BLaER1 treated with 17β-estradiol and CSF1 and Interleukin-3, amounts not matched to agents 10 nM and 100 nM (cell line): Measurements from ENCODE around the gene SOCS3.
"Not testable (repeated sequence)": the region's sequence is repeated elsewhere in the genome, so short reads cannot be mapped to it uniquely, and the experiment has no call there.

ENCODE experiments used
- H3K27ac ChIP-seq, 11 experiments: shearing (Covaris generic); formaldehyde crosslinking; 2 replicates each; pipeline ENCODE4 v1.8.1; 2022
- H3K27me3 ChIP-seq, 11 experiments: shearing (Covaris generic); formaldehyde crosslinking; 2 replicates each; pipeline ENCODE4 v1.8.1; 2022
- H3K36me3 ChIP-seq, 11 experiments: shearing (Covaris generic); formaldehyde crosslinking; 2 replicates each; pipeline ENCODE4 v1.8.1; 2022
- H3K4me1 ChIP-seq, 10 experiments: shearing (Covaris generic); formaldehyde crosslinking; 2 replicates each; pipeline ENCODE4 v1.8.1; 2022
- H3K4me2 ChIP-seq, 11 experiments: shearing (Covaris generic); formaldehyde crosslinking; 2 replicates each; pipeline ENCODE4 v1.8.1; 2022
- H3K4me3 ChIP-seq, 10 experiments: shearing (Covaris generic); formaldehyde crosslinking; 2 replicates each; pipeline ENCODE4 v1.8.1; 2022
- H3K9ac ChIP-seq, 11 experiments: shearing (Covaris generic); formaldehyde crosslinking; 2 replicates each; pipeline ENCODE4 v1.8.1; 2022
- H3K9me3 ChIP-seq, 11 experiments: shearing (Covaris generic); formaldehyde crosslinking; replicated peaks in 1 of 11; 2 replicates each; pipeline ENCODE4 v1.8.1; 2022
- H4K20me1 ChIP-seq, 11 experiments: shearing (Covaris generic); formaldehyde crosslinking; 2 replicates each; pipeline ENCODE4 v1.8.1; 2022
- Cebpa-rat ChIP-seq, 11 experiments: shearing (Covaris generic); IDR thresholded peaks; 2 replicates each; pipeline ENCODE4 v1.8.1; 2022

SOCS3 gene

DNA sequence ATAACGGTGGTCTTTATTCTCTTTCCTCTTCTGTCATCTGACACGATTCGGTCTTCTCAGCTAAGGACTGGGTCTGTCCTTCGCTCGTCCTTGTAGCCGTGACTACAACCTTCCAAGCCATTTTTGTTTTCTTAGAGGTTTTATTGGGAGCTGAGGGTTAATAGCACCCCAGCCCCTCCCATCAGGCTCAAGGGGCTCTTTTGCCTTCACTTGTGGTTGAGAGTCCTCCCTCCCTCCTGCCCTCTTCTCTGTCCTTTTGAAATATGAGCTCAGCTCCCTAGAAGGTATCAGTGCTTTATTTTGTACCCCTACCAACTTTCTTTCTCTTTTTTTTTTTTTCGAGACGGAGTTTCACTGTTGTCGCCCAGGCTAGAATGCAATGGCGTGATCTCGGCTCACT lies 24.7 kb downstream of the SOCS3 start:
- H3K36me3 ChIP-seq, result no peaks in the 10 kb centered on the region
- H3K4me2 ChIP-seq, result peak overlapping the region in 5 of 11 experiments; percentile 2 to 96 (median 64); a peak in 7 of 22 replicates
- TF ChIP-seq Cebpa-rat (IDR thresholded peaks at IDR 0.05), result no peak
- H3K9me3 ChIP-seq, result no peaks in the 10 kb centered on the region
- peak overlapping the region in 2 of 11 experiments; percentile 9 to 20; a peak in 3 of 22 replicates for H3K9ac ChIP-seq
- H4K20me1 ChIP-seq, result no peaks in the 10 kb centered on the region
- no peak overlapping the region for H3K4me3 ChIP-seq
- H3K4me1 ChIP-seq, result peaks cover 30 to 100% (median 72%) of the 10 kb centered on the region in 10 experiments
- H3K27ac ChIP-seq, result peak overlapping the region in 4 of 11 experiments; percentile 4 to 89 (median 30); a peak in 6 of 22 replicates
- H3K27me3 ChIP-seq, result peaks cover 0 to 8% (median 5%) of the 10 kb centered on the region in 11 experiments; a peak in 15 of 22 replicates

DNA sequence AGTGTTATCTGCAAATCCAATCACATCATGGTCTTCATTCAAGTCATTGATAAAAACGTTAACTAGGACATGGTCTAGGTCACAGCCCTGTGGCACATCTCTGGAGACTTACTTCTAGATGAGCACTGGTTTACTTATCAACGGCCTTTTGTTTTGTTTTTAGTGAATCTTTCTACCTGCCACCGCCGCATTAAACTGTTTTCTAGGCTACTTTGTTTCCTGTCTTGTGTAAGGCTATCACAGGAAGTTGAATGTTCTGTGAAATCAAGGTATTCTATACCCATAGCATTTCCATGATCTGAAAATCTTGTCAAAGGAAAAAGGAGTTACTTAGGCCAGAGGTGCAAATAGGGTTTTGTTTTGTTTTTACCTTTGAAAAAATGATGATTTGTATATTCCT lies 26.9 kb downstream of the SOCS3 start:
- TF ChIP-seq Cebpa-rat (IDR thresholded peaks at IDR 0.05), result no peak
- no peaks in the 10 kb centered on the region for H4K20me1 ChIP-seq
- no peaks in the 10 kb centered on the region for H3K27me3 ChIP-seq
- peak overlapping the region in 1 of 11 experiments; percentile 74; a peak in 3 of 22 replicates for H3K27ac ChIP-seq
- H3K4me2 ChIP-seq, result peak overlapping the region in 7 of 11 experiments; percentile 24 to 96 (median 52); a peak in 12 of 22 replicates
- H3K4me3 ChIP-seq, result no peak overlapping the region
- H3K4me1 ChIP-seq, result peaks cover 34 to 100% (median 78%) of the 10 kb centered on the region in 10 experiments
- no peaks in the 10 kb centered on the region for H3K36me3 ChIP-seq
- H3K9me3 ChIP-seq, result no peaks in the 10 kb centered on the region
- no peak overlapping the region for H3K9ac ChIP-seq

DNA sequence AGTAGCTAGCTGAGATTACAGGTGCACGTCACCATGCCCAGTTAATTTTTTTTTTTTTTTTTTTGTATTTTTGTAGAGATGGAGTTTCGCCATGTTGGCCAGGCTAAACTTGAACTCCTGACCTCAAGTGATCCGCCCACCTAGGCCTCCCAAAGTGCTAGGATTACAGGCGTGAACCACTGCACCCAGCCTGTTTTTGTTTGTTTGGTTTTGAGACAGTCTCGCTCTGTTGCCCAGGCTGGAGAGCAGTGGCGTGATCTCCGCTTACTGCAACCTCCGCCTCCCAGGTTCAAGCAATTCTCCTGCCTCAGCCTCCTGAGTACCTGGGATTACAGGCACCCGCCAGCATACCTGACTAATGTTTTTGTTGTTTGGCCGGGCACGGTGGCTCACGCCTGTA lies 28.5 kb downstream of the SOCS3 start:
- peak overlapping the region in 3 of 11 experiments; percentile 8 to 74 (median 36); a peak in 3 of 22 replicates for H3K27ac ChIP-seq
- H3K4me1 ChIP-seq, result peaks cover 24 to 96% (median 63%) of the 10 kb centered on the region in 10 experiments
- H3K4me2 ChIP-seq, result peak overlapping the region in 9 of 11 experiments; percentile 0 to 96 (median 84); a peak in 12 of 22 replicates
- not testable (repeated sequence) for H3K36me3 ChIP-seq, H3K9me3 ChIP-seq, H3K4me3 ChIP-seq, H4K20me1 ChIP-seq, H3K27me3 ChIP-seq
- 0 out of 22 replicates have a peak overlapping the region, but pooled peaks of 1 of the 11 experiments have one; percentile 22 for H3K9ac ChIP-seq

DNA sequence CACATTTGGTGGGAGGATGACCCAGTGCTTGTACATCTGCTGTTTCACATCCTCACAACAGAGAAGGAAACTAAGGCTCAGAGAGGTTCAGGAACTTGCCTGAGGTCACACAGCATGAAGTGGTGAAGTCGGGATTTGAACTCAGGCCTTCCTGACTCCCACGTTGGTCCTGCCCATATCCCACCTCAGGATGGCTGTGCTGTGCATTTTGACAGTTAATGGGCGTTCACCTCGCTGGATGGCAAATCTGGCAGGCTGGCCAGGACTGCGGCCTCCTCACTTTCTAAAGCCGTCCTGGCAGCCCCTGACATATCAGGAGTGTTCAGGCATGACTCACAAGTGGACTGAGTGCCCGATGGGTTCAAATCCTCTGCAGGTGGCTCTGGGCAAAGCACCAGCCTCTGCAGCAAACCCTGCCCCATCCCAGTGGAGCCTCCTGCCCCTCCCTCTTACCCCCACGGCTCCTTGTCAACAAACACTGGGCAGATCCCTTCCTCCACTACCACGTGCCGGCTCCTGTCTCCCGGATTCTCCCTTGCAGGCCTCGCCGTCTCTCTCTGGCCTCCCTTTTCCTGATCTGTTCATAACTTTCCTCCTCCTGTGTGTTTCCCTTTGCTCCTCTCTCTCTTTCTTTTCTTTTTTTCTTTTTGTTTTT lies 29.2 kb downstream of the SOCS3 start:
- Histone ChIP-seq H3K27me3 (no peaks in the 10 kb centered on the region), H3K9ac (peak overlapping the region in 2 of 11 experiments; percentile 22 to 26; a peak in 2 of 22 replicates), H3K27ac (peak overlapping the region in 3 of 11 experiments; percentile 8 to 74 (median 36); a peak in 4 of 22 replicates), H3K9me3 (no peaks in the 10 kb centered on the region), H4K20me1 (no peaks in the 10 kb centered on the region), H3K36me3 (no peaks in the 10 kb centered on the region), H3K4me3 (no peak overlapping the region), H3K4me2 (peak overlapping the region; percentile 32 to 96 (median 83); a peak in 14 of 22 replicates), H3K4me1 (peaks cover 28 to 96% (median 68%) of the 10 kb centered on the region in 10 experiments)
- no peak for TF ChIP-seq Cebpa-rat (IDR thresholded peaks at IDR 0.05)

DNA sequence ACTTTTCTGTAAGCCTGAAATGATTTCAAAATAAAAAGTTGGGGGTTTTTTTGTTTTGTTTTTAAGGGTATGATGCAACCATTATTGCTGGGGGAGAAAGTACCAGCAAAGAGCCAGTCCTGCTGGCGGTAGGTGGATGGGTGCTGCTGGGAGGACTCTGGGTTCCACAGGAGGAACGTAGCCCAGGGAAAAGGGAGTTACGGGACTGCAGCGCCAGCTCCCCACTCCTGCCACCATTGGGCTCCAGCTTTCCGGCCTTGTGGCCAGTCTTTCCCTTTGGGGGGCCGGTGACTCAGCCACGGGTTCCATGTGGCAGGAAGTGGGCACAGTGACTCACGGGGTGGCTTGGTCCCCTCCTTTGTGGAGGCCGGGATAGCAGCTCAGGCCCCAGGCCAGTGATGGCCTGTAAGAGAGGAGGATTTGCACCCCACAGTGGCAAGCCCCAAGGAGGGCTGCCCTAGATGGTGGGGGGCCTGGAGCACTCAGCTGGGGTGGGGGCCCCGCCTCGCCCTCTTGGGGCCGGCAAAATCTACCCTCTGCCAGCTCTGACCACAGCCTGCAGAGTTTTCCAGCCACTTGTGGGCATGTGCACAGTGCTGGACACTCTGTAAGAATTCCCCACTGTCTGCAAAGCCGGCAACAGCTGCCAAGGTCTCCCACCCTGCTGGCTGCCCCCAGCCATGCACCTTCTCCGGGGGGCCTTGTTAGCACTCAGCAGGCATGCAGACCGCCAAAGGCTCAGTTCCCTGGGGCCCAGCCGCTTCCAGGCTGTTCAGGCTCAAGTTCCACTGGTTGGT lies 30.4 kb downstream of the SOCS3 start:
- Histone ChIP-seq H4K20me1 (no peaks in the 10 kb centered on the region), H3K4me1 (peaks cover 40 to 96% (median 73%) of the 10 kb centered on the region in 10 experiments), H3K9ac (peak overlapping the region in 10 of 11 experiments; percentile 7 to 66 (median 44); a peak in 14 of 22 replicates), H3K27me3 (no peaks in the 10 kb centered on the region), H3K27ac (peak overlapping the region in 9 of 11 experiments; percentile 32 to 78 (median 59); a peak in 17 of 22 replicates), H3K4me3 (no peak overlapping the region; a peak in 1 of 20 replicates), H3K36me3 (no peaks in the 10 kb centered on the region), H3K9me3 (no peaks in the 10 kb centered on the region), H3K4me2 (peak overlapping the region; percentile 67 to 96 (median 84))
- TF ChIP-seq Cebpa-rat (IDR thresholded peaks at IDR 0.05), result peak in 6 of 11 experiments; percentile 16 to 46 (median 30); a peak in 5 of 22 replicates

DNA sequence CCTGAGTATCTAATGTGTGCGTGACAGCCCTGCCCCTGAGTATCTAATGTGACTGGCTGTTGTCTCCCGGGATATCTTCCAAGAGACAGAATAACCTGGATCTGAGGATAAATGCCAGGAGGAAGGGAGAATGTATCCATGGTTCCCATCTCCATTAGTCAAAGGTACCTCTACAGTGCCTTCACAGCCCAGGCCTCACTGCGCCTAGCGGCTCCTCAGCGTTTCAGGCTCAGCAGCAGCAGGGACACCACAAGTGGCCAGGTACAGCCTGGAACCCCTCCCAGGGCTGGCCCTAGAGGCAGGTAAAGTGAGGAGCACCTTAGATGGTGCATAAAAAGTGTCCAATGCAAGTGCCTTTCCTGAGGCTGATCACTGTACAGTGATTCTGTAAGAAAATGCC lies 32.0 kb downstream of the SOCS3 start:
- no peaks in the 10 kb centered on the region for H4K20me1 ChIP-seq
- H3K4me2 ChIP-seq, result peak overlapping the region in 5 of 11 experiments; percentile 84 to 96 (median 87); a peak in 10 of 22 replicates
- H3K27ac ChIP-seq, result peak overlapping the region in 4 of 11 experiments; percentile 59 to 78 (median 70); a peak in 9 of 22 replicates
- peaks cover 56 to 96% (median 82%) of the 10 kb centered on the region in 10 experiments for H3K4me1 ChIP-seq
- H3K9me3 ChIP-seq, result no peaks in the 10 kb centered on the region
- no peaks in the 10 kb centered on the region for H3K36me3 ChIP-seq
- H3K4me3 ChIP-seq, result no peak overlapping the region
- no peak for TF ChIP-seq Cebpa-rat (IDR thresholded peaks at IDR 0.05)
- H3K9ac ChIP-seq, result peak overlapping the region in 2 of 11 experiments; percentile 22 to 66; a peak in 2 of 22 replicates
- H3K27me3 ChIP-seq, result no peaks in the 10 kb centered on the region

DNA sequence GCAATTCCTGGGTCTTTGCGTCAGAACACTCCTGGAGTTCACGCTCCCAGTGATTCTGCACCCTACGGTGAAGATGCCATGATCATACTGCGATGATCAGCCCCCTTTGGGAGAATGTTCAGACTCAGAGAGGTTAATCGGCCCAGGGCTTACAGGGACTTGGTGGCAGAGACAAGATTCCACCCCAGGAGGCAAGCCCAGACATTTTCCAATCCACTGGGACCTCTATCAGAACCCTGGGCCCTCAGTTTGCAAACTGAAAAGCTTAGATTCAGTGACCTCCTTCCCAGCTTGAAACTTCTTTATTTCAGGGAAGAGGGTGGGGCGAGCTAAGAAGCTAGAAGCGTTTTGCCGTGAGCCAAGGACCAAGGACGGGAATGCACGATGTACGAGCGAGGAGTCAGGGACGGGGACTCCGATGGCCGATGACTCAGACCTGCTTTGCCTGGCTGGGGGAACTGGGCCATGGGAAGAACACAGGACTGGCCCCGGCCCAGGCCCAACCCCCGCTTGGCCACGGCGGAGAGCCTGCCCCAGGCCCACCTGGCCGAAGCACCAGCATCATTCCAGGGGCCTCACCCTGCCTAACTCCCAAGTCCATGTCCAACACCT lies 34.7 kb downstream of the SOCS3 start:
- H3K4me1 ChIP-seq, result peaks cover 53 to 84% (median 65%) of the 10 kb centered on the region in 10 experiments
- H3K9ac ChIP-seq, result peak overlapping the region; percentile 53 to 86 (median 71); a peak in 21 of 22 replicates
- H3K9me3 ChIP-seq, result no peaks in the 10 kb centered on the region
- H4K20me1 ChIP-seq, result no peaks in the 10 kb centered on the region
- TF ChIP-seq Cebpa-rat (IDR thresholded peaks at IDR 0.05), result no peak
- peak overlapping the region; percentile 58 to 98 (median 84); a peak in 21 of 22 replicates for H3K27ac ChIP-seq
- no peaks in the 10 kb centered on the region for H3K27me3 ChIP-seq
- peak overlapping the region; percentile 75 to 96 (median 87) for H3K4me2 ChIP-seq
- H3K36me3 ChIP-seq, result no peaks in the 10 kb centered on the region
- H3K4me3 ChIP-seq, result peak overlapping the region in 5 of 10 experiments; percentile 16 to 56 (median 26); a peak in 5 of 20 replicates

DNA sequence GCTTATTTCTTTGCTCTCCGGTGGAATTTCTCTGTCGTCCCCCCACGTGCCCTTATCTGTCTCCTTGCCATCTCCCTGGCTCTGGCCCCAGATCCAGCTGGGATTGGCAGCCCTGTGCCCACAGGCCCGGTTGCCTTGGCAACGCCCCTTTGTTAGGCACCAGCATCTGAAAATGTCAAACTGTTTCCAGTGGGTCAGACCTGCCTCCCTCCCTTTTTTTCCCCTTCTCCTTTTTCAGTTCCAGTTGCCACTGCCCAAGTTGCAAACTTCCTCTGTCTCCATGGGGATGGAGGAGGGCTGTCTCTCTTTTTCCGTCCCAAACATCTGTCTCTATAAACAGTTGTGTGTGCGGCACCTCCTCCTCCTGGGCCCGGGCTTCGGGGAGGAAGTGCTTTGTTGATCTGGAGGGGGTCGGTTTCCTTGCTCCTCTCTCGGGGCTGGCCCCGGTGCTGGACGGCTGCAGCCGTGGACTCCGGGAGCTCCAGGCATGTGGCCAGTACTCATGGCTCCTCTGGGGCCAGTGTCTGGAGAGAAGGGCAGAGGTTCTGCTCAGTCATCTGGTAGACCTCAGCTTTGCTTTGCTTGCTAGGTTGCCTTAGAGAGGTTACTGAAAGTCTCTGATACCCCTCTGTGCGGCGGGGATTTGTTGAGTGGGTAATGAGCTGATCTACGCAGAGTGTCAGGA lies 35.3 kb downstream of the SOCS3 start:
- Histone ChIP-seq H3K9me3 (no peaks in the 10 kb centered on the region), H3K36me3 (no peaks in the 10 kb centered on the region), H3K9ac (peak overlapping the region; percentile 53 to 86 (median 71); a peak in 21 of 22 replicates), H3K27me3 (no peaks in the 10 kb centered on the region), H3K4me2 (peak overlapping the region; percentile 75 to 96 (median 87)), H3K4me1 (peaks cover 47 to 79% (median 59%) of the 10 kb centered on the region in 10 experiments), H3K27ac (peak overlapping the region; percentile 60 to 98 (median 84); a peak in 21 of 22 replicates), H3K4me3 (peak overlapping the region in 8 of 10 experiments; percentile 16 to 56 (median 28); a peak in 10 of 20 replicates), H4K20me1 (no peaks in the 10 kb centered on the region)
- no peak for TF ChIP-seq Cebpa-rat (IDR thresholded peaks at IDR 0.05)
